ENCODE data around the gene ZDHHC5.
"Not testable (repeated sequence)": the region's sequence is repeated elsewhere in the genome, so short reads cannot be mapped to it uniquely, and the experiment has no call there.

Gene ZDHHC5

GRCh38 chr11:57663975-57664374 lies 3.9 kb upstream of the ZDHHC5 start:
- in situ Hi-C loops (cut with MboI; ENCODE audit: low sequenced_read_pairs): no loop called here

GRCh38 chr11:57667117-57667735 lies 688 bp upstream of the ZDHHC5 start:
- in situ Hi-C loops (cut with MboI; ENCODE audit: low sequenced_read_pairs): no loop called here

GRCh38 chr11:57668434-57668782 lies 494 bp downstream of the ZDHHC5 start:
- in situ Hi-C loops (cut with MboI; ENCODE audit: low sequenced_read_pairs): no loop called here

DNA sequence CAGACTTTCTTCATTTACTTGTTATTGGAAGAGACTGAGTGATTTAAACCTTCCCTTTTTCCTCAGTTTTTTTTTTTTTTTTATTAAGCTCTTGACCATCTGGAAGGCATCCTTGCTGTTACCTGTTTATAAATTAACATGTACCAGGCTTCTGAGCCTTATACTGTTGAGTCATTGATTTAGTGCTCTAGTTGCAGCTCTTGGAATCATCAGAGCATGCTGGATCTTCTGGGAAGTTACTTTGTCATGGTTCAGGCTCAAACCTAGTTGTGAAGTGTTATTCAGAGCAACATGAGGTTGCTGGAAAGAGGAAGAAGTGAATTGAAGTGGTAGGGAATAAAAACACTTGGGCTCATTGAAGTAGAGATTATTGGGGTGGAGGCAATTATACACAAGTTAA lies 6.3 kb downstream of the ZDHHC5 start:
- in situ Hi-C loops (cut with MboI; ENCODE audit: low sequenced_read_pairs): no loop called here

- in situ Hi-C loops (cut with MboI; ENCODE audit: low sequenced_read_pairs): no loop called here
Observed at GRCh38 chr11:57675176-57675941, 7.4 kb downstream of the ZDHHC5 start.

GRCh38 chr11:57679396-57679795 lies 11.5 kb downstream of the ZDHHC5 start:
- in situ Hi-C loops (cut with MboI; ENCODE audit: low sequenced_read_pairs): no loop called here

DNA sequence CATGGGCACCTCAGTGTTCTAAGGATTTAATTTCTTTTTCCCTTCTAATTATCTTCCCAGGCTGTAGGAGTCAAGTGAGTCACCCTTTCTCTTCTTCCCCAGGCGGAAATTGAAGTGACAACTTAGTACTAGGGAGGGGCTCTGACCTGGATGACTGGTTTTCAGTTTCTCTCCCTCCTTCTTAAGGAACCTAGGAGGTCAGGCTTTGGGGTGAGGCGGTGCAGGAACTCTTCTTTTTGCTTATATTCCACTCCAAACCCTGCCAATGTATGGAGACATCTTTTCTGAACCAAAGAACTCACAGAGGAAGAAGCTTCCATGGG lies 12.6 kb downstream of the ZDHHC5 start:
- in situ Hi-C loops (cut with MboI; ENCODE audit: low sequenced_read_pairs): no loop called here

- in situ Hi-C loops (cut with MboI; ENCODE audit: low sequenced_read_pairs): no loop called here
Observed at GRCh38 chr11:57681168-57681567, 13.3 kb downstream of the ZDHHC5 start.

DNA sequence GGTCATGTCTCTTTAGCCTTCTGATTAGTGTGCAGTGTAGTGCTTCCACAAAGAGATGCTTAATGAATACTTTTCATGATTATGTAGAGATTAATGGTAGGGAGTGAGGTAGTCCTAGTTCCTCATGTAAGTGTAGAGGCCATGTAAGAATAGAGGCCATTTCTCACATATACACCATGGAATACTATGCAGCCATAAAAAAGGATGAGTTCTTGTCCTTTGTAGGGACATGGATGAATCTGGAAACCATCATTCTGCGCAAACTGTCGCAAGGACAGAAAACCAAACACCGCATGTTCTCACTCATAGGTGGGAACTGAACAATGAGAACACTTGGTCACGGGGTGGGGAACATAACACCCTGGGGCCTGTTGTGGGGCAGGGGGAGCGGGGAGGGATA lies 22.6 kb downstream of the ZDHHC5 start:
- in situ Hi-C loops (cut with MboI; ENCODE audit: low sequenced_read_pairs): not testable (repeated sequence)

GRCh38 chr11:57698843-57699365 lies 31.0 kb downstream of the ZDHHC5 start:
- in situ Hi-C loops (cut with MboI; ENCODE audit: low sequenced_read_pairs): no loop called here

DNA sequence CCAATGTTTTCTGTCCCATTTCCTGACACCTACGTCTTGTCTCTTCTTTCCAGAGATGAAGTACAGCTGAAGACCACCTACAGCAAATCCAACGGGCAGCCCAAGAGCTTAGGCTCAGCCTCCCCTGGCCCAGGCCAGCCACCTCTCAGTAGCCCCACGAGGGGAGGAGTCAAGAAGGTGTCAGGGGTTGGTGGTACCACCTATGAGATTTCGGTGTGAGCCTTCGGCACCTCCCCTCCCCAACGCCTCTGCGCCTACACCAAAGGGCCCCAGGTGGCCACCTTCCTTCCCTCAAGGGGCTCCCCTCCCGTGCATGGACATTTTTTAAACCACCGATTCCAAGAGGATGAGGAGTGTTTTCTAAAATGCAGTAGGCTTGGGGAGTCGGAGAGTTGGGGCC lies 31.9 kb downstream of the ZDHHC5 start:
- in situ Hi-C loops (cut with MboI; ENCODE audit: low sequenced_read_pairs): no loop called here

DNA sequence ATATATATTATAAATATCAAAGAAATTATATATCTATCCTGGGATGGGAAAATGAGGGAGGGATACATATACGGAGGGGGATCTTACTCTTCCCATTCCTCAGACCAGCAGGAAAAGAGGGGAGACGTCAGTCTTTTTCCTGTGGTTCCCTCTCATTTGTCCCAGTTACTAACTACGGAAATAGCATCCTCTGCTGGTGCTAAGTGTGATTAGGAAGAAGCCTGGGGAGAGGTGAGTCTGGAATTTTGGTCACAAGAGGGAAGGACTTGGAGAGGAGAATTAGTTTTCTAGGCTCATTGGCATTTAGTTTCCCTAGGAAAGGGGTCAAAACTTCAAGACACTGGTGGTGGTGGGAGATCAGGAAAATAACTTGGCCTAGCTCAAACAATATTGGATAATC lies 32.5 kb downstream of the ZDHHC5 start:
- in situ Hi-C loops (cut with MboI; ENCODE audit: low sequenced_read_pairs): no loop called here

DNA sequence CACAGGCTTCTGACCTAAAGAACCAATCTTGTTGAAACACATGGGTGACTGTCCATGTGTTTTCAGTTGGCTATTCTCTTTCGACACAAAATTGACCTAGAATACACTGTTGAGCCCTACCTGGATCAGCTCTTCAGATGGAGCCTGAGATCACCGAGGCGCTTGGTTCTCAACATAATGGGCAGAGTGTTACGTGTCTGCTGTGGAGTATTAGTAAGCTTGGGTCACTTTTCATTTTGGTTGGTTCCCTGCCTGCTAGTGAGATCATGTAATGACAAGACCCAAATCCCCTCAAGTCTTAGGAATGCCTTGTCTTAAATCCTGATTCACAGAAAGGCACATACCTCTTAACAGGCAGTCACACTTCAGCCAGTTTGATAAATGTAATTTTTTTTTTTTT lies 35.4 kb downstream of the ZDHHC5 start:
- in situ Hi-C loops (cut with MboI; ENCODE audit: low sequenced_read_pairs): no loop called here

- in situ Hi-C loops (cut with MboI; ENCODE audit: low sequenced_read_pairs): no loop called here
Observed at GRCh38 chr11:57704932-57705331, 37.0 kb downstream of the ZDHHC5 start.

DNA sequence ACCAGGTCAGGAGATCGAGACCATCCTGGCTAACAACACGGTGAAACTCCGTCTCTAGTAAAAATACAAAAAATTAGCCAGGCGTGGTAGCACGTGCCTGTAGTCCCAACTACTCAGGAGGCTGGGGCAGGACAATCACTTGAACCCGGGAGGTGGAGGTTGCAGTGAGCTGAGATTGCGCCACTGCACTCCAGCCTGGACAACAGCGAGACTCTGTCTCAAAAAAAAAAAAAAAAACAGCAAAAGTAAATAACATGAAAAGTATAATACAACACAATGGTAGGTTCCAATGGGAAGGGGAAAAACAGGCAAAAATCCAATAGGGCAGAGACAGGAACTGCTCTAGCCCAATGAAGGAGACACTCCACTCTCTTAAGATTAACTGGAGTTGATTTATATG lies 37.5 kb downstream of the ZDHHC5 start:
- in situ Hi-C loops (cut with MboI; ENCODE audit: low sequenced_read_pairs): not testable (repeated sequence)

DNA sequence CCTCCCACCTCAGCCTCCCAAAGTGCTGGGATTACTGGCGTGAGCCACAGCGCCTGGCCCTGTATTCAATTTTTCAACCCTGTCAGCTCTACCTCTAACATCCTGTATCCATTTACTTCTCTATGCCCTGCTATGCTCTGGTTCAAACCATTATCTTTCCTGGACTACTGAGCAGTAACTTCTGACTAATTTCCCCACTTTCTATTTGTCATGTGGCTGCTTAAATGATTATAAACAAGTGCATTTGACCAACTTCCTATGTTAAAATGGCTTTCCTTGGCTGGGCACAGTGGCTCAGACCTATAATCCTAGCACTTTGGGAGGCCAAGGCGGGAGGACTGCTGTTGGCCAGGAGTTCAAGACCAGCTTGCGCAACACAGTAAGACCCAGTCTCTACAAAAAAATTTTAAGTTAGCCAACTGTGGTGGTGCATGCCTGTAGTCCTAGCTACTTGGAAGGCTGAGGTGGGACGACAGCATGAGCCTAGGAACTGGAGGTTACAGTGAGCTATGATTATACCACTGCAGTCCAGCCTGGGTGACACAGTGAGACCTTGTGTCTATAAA lies 42.0 kb downstream of the ZDHHC5 start:
- in situ Hi-C loops (cut with MboI; ENCODE audit: low sequenced_read_pairs): no loop called here

GRCh38 chr11:57711414-57712255 lies 43.7 kb downstream of the ZDHHC5 start, which contains the start of gene MED19:
MED19 (minus strand) TSS chr11:57712215; CDS start chr11:57712179, 36 bp downstream.
- in situ Hi-C loops (cut with MboI; ENCODE audit: low sequenced_read_pairs): no loop called here

DNA sequence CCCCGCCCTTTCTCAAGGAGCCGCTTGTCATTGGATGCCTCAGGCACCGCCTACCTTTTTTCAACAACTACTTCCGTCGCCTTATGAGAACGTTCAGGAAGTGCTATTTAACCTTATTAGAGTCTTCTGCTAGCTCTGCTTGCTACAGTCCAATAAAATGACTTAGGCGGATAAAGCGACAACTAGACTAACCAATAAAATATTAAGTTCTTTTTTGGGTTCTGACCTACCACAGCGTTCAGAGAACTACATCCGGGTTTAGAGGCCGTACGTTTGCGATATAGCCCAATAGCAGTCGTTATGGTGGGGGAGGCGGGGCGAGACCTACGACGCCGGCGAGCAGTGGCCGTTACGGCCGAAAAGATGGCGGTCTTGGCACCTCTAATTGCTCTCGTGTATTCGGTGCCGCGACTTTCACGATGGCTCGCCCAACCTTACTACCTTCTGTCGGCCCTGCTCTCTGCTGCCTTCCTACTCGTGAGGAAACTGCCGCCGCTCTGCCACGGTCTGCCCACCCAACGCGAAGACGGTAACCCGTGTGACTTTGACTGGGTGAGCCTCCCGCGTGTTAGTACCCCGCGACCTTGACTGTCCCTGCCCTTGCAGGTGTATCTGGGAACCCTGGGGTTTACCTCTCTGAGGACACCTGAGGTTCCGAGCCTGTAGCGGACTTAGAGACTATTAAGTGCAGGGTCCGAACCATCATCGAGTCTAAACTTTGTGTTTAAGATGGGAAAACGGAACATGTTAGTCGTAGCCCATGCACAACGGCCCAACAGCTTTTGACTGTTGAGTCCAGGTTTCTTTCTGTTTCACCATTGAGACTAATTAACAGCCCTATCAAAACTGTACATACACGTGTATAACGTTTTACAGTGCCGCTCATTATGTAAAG lies 44.6 kb downstream of the ZDHHC5 start, which contains the start of gene TMX2:
Gene TMX2 (plus strand): TSS at position 338 of the 895 bp plus-strand sequence. CDS start 26 bp downstream, at position 364.
- in situ Hi-C loops (cut with MboI; ENCODE audit: low sequenced_read_pairs): no loop called here

GRCh38 chr11:57713835-57714234 lies 45.9 kb downstream of the ZDHHC5 start:
- in situ Hi-C loops (cut with MboI; ENCODE audit: low sequenced_read_pairs): no loop called here

- in situ Hi-C loops (cut with MboI; ENCODE audit: low sequenced_read_pairs): not testable (repeated sequence)
Observed at GRCh38 chr11:57716726-57717125, 48.8 kb downstream of the ZDHHC5 start.
